GM12878 (cell line): Measurements from ENCODE around the gene INPP4B. TPM values are rescaled to one million over a fixed set of nuclear protein-coding genes. Genes with fewer than 3 reads are reported as not detected.

Experiments used
- ATAC-seq: fragments of 200-7000 bp; cut with Tn5 transposase; 3 replicates; pipeline ENCODE4 v1.9.1; 2020; ENCODE audit warnings: mild to moderate bottlenecking, moderate library complexity
- BruUV-seq: library from RNA; stranded (reverse); fragments of 400-500 nt; replicated peaks from 2 replicates; lab custom pipeline; 2021; lab: Mats Ljungman, UMichigan
- CTCF ChIA-PET: fragments of 300-600 bp; sonication (Branson Sonifier 250); formaldehyde crosslinking; extraction: SDS; loops from one replicate; lab custom pipeline; 2021; ENCODE audit warnings: inconsistent platforms; lab: Yijun Ruan, JAX
- POLR2A ChIA-PET: fragments of 350-600 bp; formaldehyde crosslinking; extraction: SDS; loops from one replicate; lab custom pipeline; 2021; ENCODE audit warnings: inconsistent platforms; lab: Charles Lee
- RAD21 ChIA-PET: fragments of 300-600 bp; sonication (Branson Sonifier 250); formaldehyde crosslinking; loops from one replicate; lab custom pipeline; 2023; ENCODE audit warnings: antibody characterized with exemption; ENCODE audit not compliant: unreplicated experiment; lab: Charles Lee
- SMC1A ChIA-PET: fragments of 300-600 bp; sonication (Branson Sonifier 250); formaldehyde crosslinking; loops from one replicate; lab custom pipeline; 2023; ENCODE audit not compliant: unreplicated experiment, uncharacterized antibody; lab: Charles Lee
- DNase-seq: peaks from one replicate; pipeline ENCODE4 v3.0.0-alpha.2; 2011; ENCODE audit warnings: low read depth, low spot score
- FAIRE-seq: peaks from 3 replicates; lab custom pipeline; 2011; peaks lifted over from hg19 to GRCh38; lab: Jason Lieb, UNC
- H2AFZ ChIP-seq: 2 replicates; pipeline ENCODE4 v1.6.0; 2011; ENCODE audit warnings: low read depth, low read length, control low read depth; ENCODE audit not compliant: control insufficient read depth
- H3K27ac ChIP-seq: 2 replicates; pipeline ENCODE4 v1.5.1; 2011; ENCODE audit warnings: control low read depth; ENCODE audit not compliant: control insufficient read depth, insufficient read depth
- H3K27me3 ChIP-seq, 2 experiments: replicated peaks in 1 of 2; 2 replicates each; pipeline versions ENCODE4 v1.6.0 to v1.6.1; 2011; ENCODE audit warnings: low read length in 1 of 2; ENCODE audit not compliant: control insufficient read depth in 2 of 2, insufficient read depth in 2 of 2
- H3K36me3 ChIP-seq, 2 experiments: 2 replicates each; pipeline ENCODE4 v1.5.1; 2011; ENCODE audit warnings: low read length in 1 of 2; ENCODE audit not compliant: control insufficient read depth in 2 of 2, insufficient read depth in 2 of 2
- H3K4me1 ChIP-seq: 2 replicates; pipeline ENCODE4 v1.6.1; 2011; ENCODE audit warnings: mild to moderate bottlenecking, low read length, moderate library complexity, mixed read lengths; ENCODE audit not compliant: control insufficient read depth, insufficient read depth
- H3K4me2 ChIP-seq: 2 replicates; pipeline ENCODE4 v1.6.0; 2011; ENCODE audit warnings: control low read depth; ENCODE audit not compliant: control insufficient read depth, insufficient read depth
- H3K4me3 ChIP-seq: fragments of 200-600 bp; sonication (generic); 2 replicates; pipeline ENCODE4 v1.5.1; 2016
- H3K79me2 ChIP-seq: 2 replicates; pipeline ENCODE4 v1.6.0; 2011; ENCODE audit warnings: low read length; ENCODE audit not compliant: control insufficient read depth, insufficient read depth
- H3K9ac ChIP-seq: 2 replicates; pipeline ENCODE4 v1.8.0; 2011; ENCODE audit warnings: low read length, control low read depth, mixed read lengths; ENCODE audit not compliant: control insufficient read depth, insufficient read depth
- H3K9me3 ChIP-seq: replicated peaks from 3 replicates; pipeline ENCODE4 v1.5.1; 2011; ENCODE audit warnings: mild to moderate bottlenecking, low read length; ENCODE audit not compliant: control insufficient read depth, insufficient read depth
- H4K20me1 ChIP-seq: 2 replicates; pipeline ENCODE4 v1.6.0; 2011; ENCODE audit not compliant: control insufficient read depth, insufficient read depth
- CEBPB ChIP-seq, 2 experiments: fragments of 150-350 bp in 1 of 2; IDR thresholded peaks; 2 replicates each; pipeline ENCODE4 v1.6.1; 2012 to 2014; ENCODE audit warnings: low read depth in 2 of 2, low read length in 2 of 2, borderline replicate concordance in 1 of 2, inconsistent platforms in 1 of 2
- CHD1 ChIP-seq: IDR thresholded peaks from 2 replicates; pipeline ENCODE4 v1.6.1; 2012; ENCODE audit warnings: low read depth, low read length, improper control_type of control experiment
- ETV6 ChIP-seq, 2 experiments: fragments of 450-650 bp in 1 of 2; IDR thresholded peaks in 1 of 2; conservative IDR thresholded peaks in 1 of 2; 2 replicates each; pipeline ENCODE4 v1.6.1; 2014; ENCODE audit warnings: antibody characterized with exemption in 1 of 2, borderline replicate concordance in 1 of 2, low read depth in 1 of 2, mild to moderate bottlenecking in 1 of 2, moderate library complexity in 1 of 2
- HDAC6 ChIP-seq: fragments of 200-600 bp; sonication (generic); IDR thresholded peaks from one replicate; pipeline ENCODE4 v1.8.0; 2017; ENCODE audit warnings: antibody characterized with exemption; ENCODE audit not compliant: unreplicated experiment
- KDM1A ChIP-seq: fragments of 200-600 bp; sonication (generic); IDR thresholded peaks from 2 replicates; pipeline ENCODE4 v1.6.1; 2016; ENCODE audit warnings: borderline replicate concordance
- MTA2 ChIP-seq: fragments of 450-650 bp; IDR thresholded peaks from 2 replicates; pipeline ENCODE4 v1.6.1; 2016; ENCODE audit warnings: low read depth, mild to moderate bottlenecking, moderate library complexity
- NFYA ChIP-seq: IDR thresholded peaks from 2 replicates; pipeline ENCODE4 v1.6.1; 2011; ENCODE audit warnings: low read depth, mild to moderate bottlenecking, low read length, improper control_type of control experiment, borderline replicate concordance
- NR2C2 ChIP-seq: IDR thresholded peaks from 2 replicates; pipeline ENCODE4 v1.6.1; 2011; ENCODE audit warnings: borderline replicate concordance, low read depth; ENCODE audit not compliant: control insufficient read depth, insufficient read length
- POLR2A ChIP-seq: IDR thresholded peaks from 2 replicates; pipeline ENCODE4 v1.6.1; 2011; ENCODE audit warnings: low read depth, mild to moderate bottlenecking, low read length
- RCOR1 ChIP-seq: conservative IDR thresholded peaks from 2 replicates; pipeline ENCODE4 v1.6.1; 2012; ENCODE audit warnings: low read depth, low read length, improper control_type of control experiment
- SKIL ChIP-seq: fragments of 450-650 bp; IDR thresholded peaks from 2 replicates; pipeline ENCODE4 v1.6.1; 2017; ENCODE audit warnings: mild to moderate bottlenecking, low read depth, inconsistent platforms; ENCODE audit not compliant: poor library complexity, severe bottlenecking
- SMC3 ChIP-seq: IDR thresholded peaks from 2 replicates; pipeline ENCODE4 v1.6.1; 2011; ENCODE audit warnings: low read length, improper control_type of control experiment, borderline replicate concordance
- SREBF1 ChIP-seq: IDR thresholded peaks from 2 replicates; pipeline ENCODE4 v1.6.1; 2012; ENCODE audit warnings: mild to moderate bottlenecking, low read length
- TBL1XR1 ChIP-seq: IDR thresholded peaks from 2 replicates; pipeline ENCODE4 v1.6.1; 2012; ENCODE audit warnings: low read depth, low read length, improper control_type of control experiment
- ZBED1 ChIP-seq: IDR thresholded peaks from 2 replicates; pipeline ENCODE4 v1.6.1; 2016; ENCODE audit warnings: borderline replicate concordance
- WGBS: methylation state at CpG from one replicate; pipeline ENCODE4 v1.1.6; 2016; ENCODE audit warnings: low lambda C conversion rate; ENCODE audit not compliant: insufficient replicate concordance, insufficient coverage; ENCODE audit errors: missing lambda C conversion rate; 5-methylcytosine and 5-hydroxymethylcytosine counted together
- in situ Hi-C: fragments of 300-500 bp; cut with MboI; formaldehyde crosslinking; loops from 9 replicates; pipeline ENCODE4 v1.14.3; 2018; ENCODE audit warnings: mixed read lengths
- intact Hi-C: fragments of 100-400 bp; cut with micrococcal nuclease; formaldehyde crosslinking; loops from one replicate; pipeline ENCODE4 v1.14.2; 2022; ENCODE audit not compliant: unreplicated experiment
- polyA plus RNA-seq, 11 experiments: library from polyadenylated mRNA; depleted of rRNA in 4 of 11; unstranded in 6 of 11; stranded (reverse) in 5 of 11; fragments of >200 nt; fragmentation: Nextera tagmentation in 4 of 11; fragmentation: Illumina TruSeq in 1 of 11; extraction: Ambion mirVana in 4 of 11; extraction: Trizol in 1 of 11; gene quantifications; 1 replicate in 1 of 11; 2 replicates in 10 of 11; pipeline versions ENCODE4 v1.2.1 to v1.2.3, GENCODE V29; 2011 to 2016; ENCODE audit warnings: inconsistent platforms in 2 of 11, missing spikeins in 2 of 11, low read depth in 1 of 11
- total RNA-seq, 4 experiments: library from RNA; depleted of rRNA in 3 of 4; stranded (reverse); fragments of >200 nt in 3 of 4; fragmentation: Illumina TruSeq in 1 of 4; extraction: Trizol in 1 of 4; gene quantifications; 2 replicates each; pipeline versions ENCODE4 v1.2.1 to v1.2.3, GENCODE V29; 2013 to 2021

INPP4B gene
- total and polyA plus RNA-seq, 10 of the 15 experiments (the other 5 are each of a cell fraction or from before 2014, with no cell fraction given) = 0.53 to 11.2 (median 0.95) TPM

GRCh38 chr4:142356801-142357200 is 489.3 kb downstream of the INPP4B start:
- ATAC-seq = peak; percentile 50
- TF ChIP-seq RCOR1 = no peak
- no peak for TF ChIP-seq ZBED1
- TF ChIP-seq CHD1 = no peak
- TF ChIP-seq CEBPB (IDR thresholded peaks at IDR 0.05; ENCODE audit: borderline replicate concordance in 1 of 2, low read depth in 2 of 2, low read length in 2 of 2) = no peak
- no peak for TF ChIP-seq POLR2A
- no peak for TF ChIP-seq SMC3
- TF ChIP-seq SREBF1 = no peak
- TF ChIP-seq ETV6 (conservative IDR thresholded peaks at IDR 0.05 in 1 of 2, IDR thresholded peaks at IDR 0.05 in 1 of 2; ENCODE audit: borderline replicate concordance in 1 of 2, low read depth in 1 of 2) = no peak
- no peak for TF ChIP-seq NFYA
- no peak for TF ChIP-seq MTA2
- no peak for TF ChIP-seq KDM1A
- no peak for TF ChIP-seq TBL1XR1
- no peak for TF ChIP-seq HDAC6
- no peak for TF ChIP-seq NR2C2
- no peak for TF ChIP-seq SKIL
- Histone ChIP-seq H3K4me3 (no peak overlapping the region), H3K79me2 (no peaks in the 10 kb centered on the region), H3K9me3 (no peaks in the 10 kb centered on the region), H3K4me2 (no peak overlapping the region), H3K4me1 (no peaks in the 10 kb centered on the region), H4K20me1 (no peaks in the 10 kb centered on the region), H3K27ac (no peak overlapping the region), H3K27me3 (no peaks in the 10 kb centered on the region), H2AFZ (no peak overlapping the region), H3K9ac (no peak overlapping the region), H3K36me3 (no peaks in the 10 kb centered on the region)
- FAIRE-seq = no peak
- SMC1A ChIA-PET = interaction anchor here (0.8 to 7.3 kb wide), 28 partner anchors 9 to 383 kb away, joined by 3 to 120 read pairs (median 4); no protein-coding TSS in a partner anchor
- intact Hi-C loops = loop anchor here (5.0 to 10.0 kb wide), 2 partner anchors 210 to 668 kb away; no protein-coding TSS in a partner anchor
- RAD21 ChIA-PET = interaction anchor here (0.7 to 8.0 kb wide), 17 partner anchors 8 to 361 kb away, joined by 3 to 133 read pairs (median 4); no protein-coding TSS in a partner anchor
- in situ Hi-C loops = loop anchor here (10.0 kb wide), 2 partner anchors 358 to 488 kb away; partner anchors contain the start of gene INPP4B
- WGBS = 50% methylated on average over 1 of the region's 1 CpG
- POLR2A ChIA-PET = interaction anchor here (0.6 to 1.2 kb wide), 3 partner anchors 47 to 197 kb away, joined by 3 read pairs; no protein-coding TSS in a partner anchor
- DNase-seq = no peak
- no TSS peak for BruUV-seq
- CTCF ChIA-PET = interaction anchor here (0.9 to 10.0 kb wide), 15 partner anchors 8 to 363 kb away, joined by 3 to 135 read pairs (median 6); no protein-coding TSS in a partner anchor
